HepG2 (cell line): Measurements from ENCODE around the gene RAD51D. TPM values are rescaled to one million over a fixed set of nuclear protein-coding genes. Genes with fewer than 3 reads are reported as not detected.

ENCODE experiments used
- ATAC-seq: fragments of 200-7000 bp; cut with Tn5 transposase; 3 replicates; pipeline ENCODE4 v1.9.1; 2020; ENCODE audit warnings: mild to moderate bottlenecking, moderate library complexity
- BruUV-seq: library from RNA; stranded (reverse); fragments of 400-500 nt; replicated peaks from 2 replicates; lab custom pipeline; 2021; lab: Mats Ljungman, UMichigan
- CTCF ChIA-PET: fragments of 300-600 bp; formaldehyde crosslinking; extraction: SDS; loops from one replicate; lab custom pipeline; 2021; ENCODE audit warnings: low total read pairs, inconsistent platforms, low intra/inter-chr PET ratio; lab: Yijun Ruan, JAX
- POLR2A ChIA-PET: fragments of 350-600 bp; sonication (Branson Sonifier 250); formaldehyde crosslinking; loops from one replicate; lab custom pipeline; 2020; ENCODE audit warnings: antibody characterized with exemption, inconsistent platforms; lab: Yijun Ruan, JAX
- DNase-seq: peaks from one replicate; pipeline ENCODE4 v3.0.0-alpha.2; 2015; ENCODE audit warnings: low spot score
- FAIRE-seq: peaks from 3 replicates; lab custom pipeline; 2011; peaks lifted over from hg19 to GRCh38; lab: Jason Lieb, UNC
- H2AFZ ChIP-seq: one replicate; pipeline ENCODE4 v1.6.1; 2011; ENCODE audit warnings: low read length, inconsistent platforms
- H3K27ac ChIP-seq: fragments of 300-600 bp; 3 replicates; pipeline ENCODE4 v1.8.0; 2011; ENCODE audit warnings: mixed run types, mild to moderate bottlenecking, mixed read lengths, low read length, inconsistent platforms; ENCODE audit not compliant: insufficient read depth; ENCODE audit errors: extremely low read length
- H3K27me3 ChIP-seq, 2 experiments: fragments of 200-600 bp in 1 of 2; 2 replicates in 1 of 2; 3 replicates in 1 of 2; pipeline versions ENCODE4 v1.6.0 to v1.8.0; 2011; ENCODE audit warnings: low read length in 2 of 2, mild to moderate bottlenecking in 2 of 2, moderate library complexity in 2 of 2, inconsistent platforms in 1 of 2; ENCODE audit not compliant: insufficient read depth in 2 of 2, control insufficient read depth in 1 of 2
- H3K36me3 ChIP-seq, 2 experiments: fragments of 200-600 bp in 1 of 2; replicated peaks in 1 of 2; 2 replicates in 1 of 2; 3 replicates in 1 of 2; pipeline versions ENCODE4 v1.5.1 to v1.8.0; 2011; ENCODE audit warnings: low read length in 2 of 2, inconsistent platforms in 1 of 2; ENCODE audit not compliant: insufficient read depth in 2 of 2, control insufficient read depth in 1 of 2
- H3K4me1 ChIP-seq: 2 replicates; pipeline ENCODE4 v1.5.1; 2012; ENCODE audit warnings: low read length, inconsistent platforms; ENCODE audit not compliant: insufficient read depth
- H3K4me2 ChIP-seq: 2 replicates; pipeline ENCODE4 v1.6.0; 2011; ENCODE audit warnings: low read depth, low read length, inconsistent platforms
- H3K4me3 ChIP-seq, 3 experiments: fragments of 200-600 bp in 1 of 3; sonication (generic), shearing (Covaris generic) in 1 of 3; replicated peaks in 1 of 3; 2 replicates each; pipeline ENCODE4 v1.5.1; 2011 to 2016; ENCODE audit warnings: low read length in 3 of 3, inconsistent platforms in 2 of 3, low read depth in 2 of 3, mild to moderate bottlenecking in 2 of 3, control low read depth in 1 of 3, mixed read lengths in 1 of 3; ENCODE audit not compliant: insufficient read depth in 1 of 3
- H3K79me2 ChIP-seq: one replicate; pipeline ENCODE4 v1.6.1; 2011; ENCODE audit warnings: low read length, inconsistent platforms; ENCODE audit not compliant: insufficient read depth
- H3K9ac ChIP-seq: 2 replicates; pipeline ENCODE4 v1.6.0; 2011; ENCODE audit warnings: mild to moderate bottlenecking, low read depth, low read length, inconsistent platforms; ENCODE audit not compliant: insufficient read depth
- H3K9me3 ChIP-seq: 2 replicates; pipeline ENCODE4 v1.5.1; 2012; ENCODE audit warnings: mild to moderate bottlenecking, low read length
- H4K20me1 ChIP-seq: 2 replicates; pipeline ENCODE4 v1.6.0; 2011; ENCODE audit warnings: inconsistent platforms, mild to moderate bottlenecking, low read length, moderate library complexity; ENCODE audit not compliant: insufficient read depth
- AFF4 ChIP-seq: sonication (generic); formaldehyde crosslinking; IDR thresholded peaks from 2 replicates; pipeline ENCODE4 v1.4.0; 2020; ENCODE audit warnings: missing genetic modification reagents
- IRF9 ChIP-seq: sonication (generic); formaldehyde crosslinking; IDR thresholded peaks from 2 replicates; pipeline ENCODE4 v1.8.0; 2022; ENCODE audit warnings: missing genetic modification reagents, mild to moderate bottlenecking, borderline replicate concordance
- MAX ChIP-seq: IDR thresholded peaks from 2 replicates; pipeline ENCODE4 v1.6.1; 2012; ENCODE audit warnings: inconsistent platforms
- MXD1 ChIP-seq: sonication (generic); formaldehyde crosslinking; IDR thresholded peaks from 2 replicates; pipeline ENCODE4 v1.4.0; 2020; ENCODE audit warnings: mild to moderate bottlenecking, missing genetic modification reagents
- PITX1 ChIP-seq: sonication (generic); formaldehyde crosslinking; IDR thresholded peaks from 2 replicates; pipeline ENCODE4 v1.5.1; 2020; ENCODE audit warnings: mild to moderate bottlenecking, missing genetic modification reagents
- TERF1 ChIP-seq: sonication (generic); formaldehyde crosslinking; IDR thresholded peaks from 2 replicates; pipeline ENCODE4 v1.8.0; 2022; ENCODE audit warnings: mild to moderate bottlenecking, missing genetic modification reagents, moderate library complexity
- ZBTB20 ChIP-seq: sonication (generic); formaldehyde crosslinking; IDR thresholded peaks from 2 replicates; pipeline ENCODE4 v1.8.1; 2023; ENCODE audit warnings: missing genetic modification reagents, low read depth, mild to moderate bottlenecking, borderline replicate concordance
- ZNF264 ChIP-seq: sonication (generic); formaldehyde crosslinking; IDR thresholded peaks from 2 replicates; pipeline ENCODE4 v1.4.0; 2020; ENCODE audit warnings: missing genetic modification reagents
- WGBS: methylation state at CpG from one replicate; pipeline ENCODE4 v1.1.6; 2017; ENCODE audit warnings: low lambda C conversion rate; 5-methylcytosine and 5-hydroxymethylcytosine counted together
- in situ Hi-C: cut with HindIII; loops from 2 replicates; pipeline ENCODE4 v1.10.0; 2017; ENCODE audit warnings: low pct_unique_long_range_greater_than_20kb; ENCODE audit not compliant: extremely low pct_ligation_motif_present
- intact Hi-C: fragments of 100-400 bp; cut with micrococcal nuclease; formaldehyde crosslinking; loops from one replicate; pipeline ENCODE4 v1.10.0; 2022; ENCODE audit not compliant: unreplicated experiment
- polyA plus RNA-seq, 8 experiments: library from polyadenylated mRNA; depleted of rRNA in 3 of 8; stranded (reverse) in 7 of 8; unstranded in 1 of 8; fragments of >200 nt; fragmentation: Illumina TruSeq in 4 of 8; extraction: Trizol in 4 of 8; gene quantifications; 2 replicates each; pipeline versions ENCODE4 v1.2.1 to v1.2.3, GENCODE V29; 2011 to 2016; ENCODE audit warnings: low read depth in 4 of 8, missing spikeins in 1 of 8, mixed read lengths in 1 of 8; ENCODE audit not compliant: insufficient read depth in 1 of 8
- total RNA-seq, 5 experiments: library from RNA; depleted of rRNA; stranded (reverse); fragments of >200 nt; fragmentation: Illumina TruSeq; extraction: Trizol; gene quantifications; 2 replicates each; pipeline ENCODE4 v1.2.3, GENCODE V29; 2016; ENCODE audit warnings: low read depth in 1 of 5

RAD51D gene
- total and polyA plus RNA-seq, 2 of the 13 experiments (the other 11 are each of a cell fraction or from before 2014, with no cell fraction given) = 6.7 to 13.1 TPM

GRCh38 chr17:35084987-35085386 is 34.7 kb downstream of the RAD51D start:
- Histone ChIP-seq H4K20me1 (no peaks in the 10 kb centered on the region), H3K9me3 (no peaks in the 10 kb centered on the region), H3K4me3 (no peak overlapping the region)
- WGBS = 91% methylated on average over 2 of the region's 2 CpGs
- intact Hi-C loops = loop anchor here (5.0 kb wide), 1 partner anchor 63 kb away; no protein-coding TSS in a partner anchor
- TF ChIP-seq ZNF264 (CRISPR knock-in tag) (no peak), PITX1 (no peak), TERF1 (CRISPR knock-in tag) (no peak), MAX (no peak), ZBTB20 (CRISPR knock-in tag) (no peak), AFF4 (CRISPR knock-in tag) (no peak), MXD1 (CRISPR knock-in tag) (no peak), IRF9 (CRISPR knock-in tag) (no peak)
- TF ChIP-seq, all 625 proteins: peak for 0
- no TSS peak for BruUV-seq
- Histone ChIP-seq H3K4me2 (no peak overlapping the region), H3K9ac (no peak overlapping the region), H3K79me2 (peaks cover 80% of the 10 kb centered on the region), H3K4me1 (peaks cover 73% of the 10 kb centered on the region), H2AFZ (no peak overlapping the region), H3K27ac (no peak overlapping the region), H3K36me3 (no peaks in the 10 kb centered on the region; a peak in 1 of 5 replicates), H3K27me3 (no peaks in the 10 kb centered on the region)
- ChIA-PET POLR2A (interaction anchor here (2.0 kb wide), 1 partner anchor 21 kb away, joined by 15 read pairs; the partner anchor contains the start of gene RFFL), CTCF (no interaction called here)
- no peak for ATAC-seq
- no peak for DNase-seq
- FAIRE-seq = no peak
- in situ Hi-C loops = no loop called here
